GM18519 (cell line): ENCODE results near the gene PTH2R.
"Not testable (repeated sequence)": the region's sequence is repeated elsewhere in the genome, so short reads cannot be mapped to it uniquely, and the experiment has no call there.

Source experiments
- ATAC-seq: cut with Tn5 transposase; IDR thresholded peaks from one replicate; pipeline ENCODE4 v1.9.1; 2021; ENCODE audit warnings: mild to moderate bottlenecking, moderate library complexity; ENCODE audit not compliant: unreplicated experiment, low FRiP score

Gene PTH2R, protein sequence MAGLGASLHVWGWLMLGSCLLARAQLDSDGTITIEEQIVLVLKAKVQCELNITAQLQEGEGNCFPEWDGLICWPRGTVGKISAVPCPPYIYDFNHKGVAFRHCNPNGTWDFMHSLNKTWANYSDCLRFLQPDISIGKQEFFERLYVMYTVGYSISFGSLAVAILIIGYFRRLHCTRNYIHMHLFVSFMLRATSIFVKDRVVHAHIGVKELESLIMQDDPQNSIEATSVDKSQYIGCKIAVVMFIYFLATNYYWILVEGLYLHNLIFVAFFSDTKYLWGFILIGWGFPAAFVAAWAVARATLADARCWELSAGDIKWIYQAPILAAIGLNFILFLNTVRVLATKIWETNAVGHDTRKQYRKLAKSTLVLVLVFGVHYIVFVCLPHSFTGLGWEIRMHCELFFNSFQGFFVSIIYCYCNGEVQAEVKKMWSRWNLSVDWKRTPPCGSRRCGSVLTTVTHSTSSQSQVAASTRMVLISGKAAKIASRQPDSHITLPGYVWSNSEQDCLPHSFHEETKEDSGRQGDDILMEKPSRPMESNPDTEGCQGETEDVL

GRCh38 chr2:208406474-208407451 lies at the start of gene PTH2R:
Gene PTH2R (plus strand): TSS chr2:208406792. CDS start chr2:208407044, 252 bp downstream.
- ATAC-seq, result no peak

DNA sequence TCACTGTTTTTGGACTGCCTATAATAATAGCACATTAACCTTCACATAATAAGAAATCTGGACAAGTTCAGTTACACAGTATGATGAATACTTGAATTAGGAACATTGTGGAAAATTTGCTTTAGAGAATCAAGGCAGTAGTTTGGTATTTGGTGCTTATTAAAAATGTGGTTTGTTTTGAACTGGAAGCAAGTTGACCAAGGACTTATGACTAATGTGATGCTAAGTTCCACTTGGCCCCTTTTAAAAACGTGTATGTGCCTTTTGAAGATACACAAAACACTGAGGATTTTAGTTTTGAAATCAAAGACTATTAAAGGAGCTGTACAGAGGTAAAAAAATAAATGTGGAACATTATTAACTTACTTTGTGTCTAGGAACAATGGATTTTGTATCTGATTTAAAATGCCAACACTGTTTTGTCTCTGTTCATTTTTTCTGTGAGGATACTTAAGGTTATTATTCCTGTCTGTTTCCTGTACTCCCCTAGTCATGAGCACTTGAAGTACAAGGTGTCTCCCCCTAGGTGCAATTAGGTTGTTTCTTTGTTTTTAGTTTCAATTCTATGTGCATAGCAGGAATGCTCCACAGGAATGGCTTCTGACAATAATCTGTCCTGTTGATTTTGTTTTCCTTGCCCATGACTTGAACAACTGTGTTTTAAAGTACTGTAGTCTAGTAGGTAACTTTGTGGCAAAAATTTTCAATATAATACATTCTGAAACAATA lies 49.6 kb upstream of the PTH2R start:
- ATAC-seq, result no peak

DNA sequence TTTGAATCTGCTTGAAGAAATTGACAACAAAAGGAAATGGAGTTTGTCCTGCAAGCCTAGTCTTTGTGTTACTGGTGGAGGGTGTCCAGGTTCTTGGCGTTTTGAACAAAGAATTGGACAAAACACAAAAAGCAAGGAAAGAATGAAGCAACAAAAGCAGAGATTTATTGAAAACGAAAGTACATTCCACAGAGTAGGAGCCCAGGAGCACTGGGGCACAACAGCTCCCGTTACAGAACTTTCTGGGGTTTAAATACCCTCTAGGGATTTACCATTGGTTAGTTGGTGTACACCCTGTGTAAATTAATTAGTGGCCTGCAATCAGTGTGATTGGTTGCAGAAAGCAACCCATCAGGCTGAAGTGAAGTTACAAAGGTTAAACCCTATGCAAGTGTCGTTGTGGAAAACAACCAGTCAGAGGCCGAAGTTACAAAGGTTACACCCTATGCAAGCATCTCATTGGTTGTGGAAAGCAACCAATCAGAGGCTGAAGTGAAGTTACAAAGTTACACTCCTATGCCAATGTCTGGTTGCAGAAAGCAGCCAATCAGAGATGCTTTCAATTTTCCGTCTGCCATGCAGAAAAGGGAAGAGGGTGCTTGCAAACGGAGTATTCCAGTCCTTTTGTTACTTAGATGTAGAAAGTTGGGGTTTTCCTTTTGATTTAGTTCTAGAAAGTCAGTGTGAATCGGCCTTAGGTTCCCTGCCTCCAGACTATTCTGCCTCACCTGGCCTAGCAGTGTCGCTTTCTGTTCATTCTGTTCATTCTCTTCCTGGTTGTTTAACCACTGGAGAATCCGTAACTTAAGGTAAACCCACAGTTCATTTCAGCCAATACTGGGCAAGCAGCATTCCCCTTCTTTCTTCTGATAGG lies 47.6 kb upstream of the PTH2R start:
- no peak for ATAC-seq

- no peak for ATAC-seq
These were observed 47.0 kb upstream of the PTH2R start for GRCh38 chr2:208359632-208359986.

GRCh38 chr2:208360259-208361076 lies 46.1 kb upstream of the PTH2R start:
- no peak for ATAC-seq

DNA sequence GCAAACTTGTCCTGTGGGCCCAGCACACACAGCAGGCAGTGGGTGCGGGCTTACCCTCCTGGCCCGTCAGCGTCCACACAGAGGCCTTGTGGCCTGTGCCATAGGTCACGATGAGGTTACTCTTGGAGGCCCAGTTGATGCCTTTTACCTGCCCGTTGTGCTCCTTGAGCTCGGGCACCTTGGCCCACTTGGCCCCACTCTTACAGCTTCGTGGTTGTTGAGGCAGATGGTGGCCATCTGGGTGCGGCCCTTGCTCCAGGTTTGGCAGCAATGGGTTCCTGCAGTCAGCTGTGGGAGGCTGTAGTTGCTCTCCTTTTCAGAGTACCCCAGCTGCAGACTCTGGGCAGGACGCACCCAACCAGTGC lies 45.5 kb upstream of the PTH2R start:
- ATAC-seq, result no peak

GRCh38 chr2:208363485-208363884 lies 43.1 kb upstream of the PTH2R start:
- peak; percentile 57 for ATAC-seq

- ATAC-seq, result peak; percentile 43
These were observed 40.1 kb upstream of the PTH2R start for GRCh38 chr2:208366215-208367127.

GRCh38 chr2:208369091-208369490 lies 37.5 kb upstream of the PTH2R start:
- ATAC-seq, result no peak

DNA sequence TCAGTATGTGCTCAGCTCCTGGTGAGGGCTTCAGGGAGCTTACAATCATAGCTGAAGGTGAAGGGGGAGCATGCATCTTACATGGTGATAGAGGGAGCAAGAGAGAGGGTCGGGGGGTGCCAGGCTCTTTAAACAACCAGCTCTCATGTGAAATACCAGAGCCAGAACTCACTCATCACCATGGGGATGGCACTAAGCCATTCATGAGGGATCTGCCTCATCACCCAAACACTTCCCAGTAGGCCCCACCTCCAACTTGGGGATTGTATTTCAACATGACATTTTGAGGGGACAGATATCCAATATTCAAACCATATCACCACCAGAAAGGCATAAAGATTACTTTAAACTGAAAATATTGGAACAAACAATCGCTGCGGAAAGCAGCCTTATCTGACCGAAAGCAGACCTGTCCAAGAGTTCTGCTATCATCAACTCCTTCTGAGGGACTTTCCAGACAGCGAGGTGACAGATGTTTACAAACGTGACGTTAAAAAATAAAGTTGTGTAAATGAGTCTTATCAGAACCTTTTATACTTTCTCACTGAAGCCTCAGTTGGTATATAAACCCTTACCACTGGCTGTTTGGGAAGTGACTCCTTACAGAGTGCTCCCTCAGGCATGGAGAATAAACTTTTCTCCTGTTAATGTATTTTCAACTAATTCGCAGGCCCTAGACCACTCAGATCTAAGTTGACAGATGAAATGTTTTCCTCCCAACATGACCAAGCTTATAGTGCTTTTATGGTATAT lies 35.5 kb upstream of the PTH2R start:
- ATAC-seq, result no peak

- ATAC-seq, result no peak
These were observed 35.0 kb upstream of the PTH2R start for GRCh38 chr2:208371634-208371935.

DNA sequence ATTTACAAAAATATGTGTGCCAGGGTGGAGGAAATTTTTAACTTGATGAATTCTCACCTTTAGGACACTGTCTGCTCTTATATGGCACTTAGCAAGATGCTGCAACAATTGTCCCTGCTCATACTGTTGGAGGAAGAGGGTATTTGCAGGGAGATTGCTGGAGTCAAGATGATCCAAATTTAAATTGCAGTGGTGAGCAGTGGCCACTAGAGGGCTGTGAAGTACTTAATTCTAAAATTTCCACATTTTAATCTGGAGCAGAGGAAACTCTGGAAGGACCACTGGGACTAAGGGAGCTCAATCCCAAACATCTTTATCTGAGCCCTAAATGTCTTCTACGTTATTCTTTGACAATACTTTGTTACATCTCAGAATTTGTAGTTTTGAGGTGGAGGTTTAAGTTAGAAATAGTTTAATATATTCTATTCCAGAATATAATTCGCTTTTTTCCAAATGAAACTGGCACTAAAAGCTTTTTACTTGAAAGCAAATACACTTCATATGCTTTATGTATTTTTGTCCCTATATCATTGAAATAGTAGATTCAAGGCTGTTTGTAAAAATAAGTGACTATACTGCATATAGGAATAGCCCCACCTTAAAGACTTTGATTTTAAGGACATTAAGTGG lies 33.0 kb upstream of the PTH2R start:
- ATAC-seq, result no peak

DNA sequence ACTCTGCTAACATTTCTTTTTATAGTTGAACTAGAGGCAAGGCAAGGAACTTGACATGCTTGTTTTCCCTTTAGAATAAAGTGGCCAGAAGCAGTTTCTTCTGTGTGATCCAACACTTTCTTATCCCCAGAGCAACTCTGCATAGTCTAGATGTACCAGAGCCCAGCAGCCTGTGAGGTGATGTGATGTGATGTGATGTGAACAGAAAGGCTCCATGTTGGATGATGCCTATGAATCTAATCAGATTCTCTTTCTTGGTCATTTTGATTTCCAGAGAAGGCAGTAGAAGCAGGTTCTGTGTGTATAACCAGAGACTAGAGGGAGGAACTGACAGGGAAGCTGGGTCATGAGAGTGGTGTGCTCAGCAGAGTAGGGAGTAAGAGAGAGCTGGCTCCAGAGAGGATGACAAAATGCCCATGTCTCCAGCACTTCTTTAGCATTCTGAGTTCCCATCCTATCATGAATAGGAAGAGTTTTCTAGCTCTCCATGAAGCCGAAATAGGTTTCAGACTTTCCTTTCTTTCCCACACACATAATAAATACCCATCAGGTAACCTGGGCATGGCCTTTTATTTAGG lies 31.0 kb upstream of the PTH2R start:
- ATAC-seq, result no peak

- not testable (repeated sequence) for ATAC-seq
These were observed 29.2 kb upstream of the PTH2R start for GRCh38 chr2:208377344-208377860.

- ATAC-seq, result no peak
These were observed 27.4 kb upstream of the PTH2R start for GRCh38 chr2:208379192-208379591.

DNA sequence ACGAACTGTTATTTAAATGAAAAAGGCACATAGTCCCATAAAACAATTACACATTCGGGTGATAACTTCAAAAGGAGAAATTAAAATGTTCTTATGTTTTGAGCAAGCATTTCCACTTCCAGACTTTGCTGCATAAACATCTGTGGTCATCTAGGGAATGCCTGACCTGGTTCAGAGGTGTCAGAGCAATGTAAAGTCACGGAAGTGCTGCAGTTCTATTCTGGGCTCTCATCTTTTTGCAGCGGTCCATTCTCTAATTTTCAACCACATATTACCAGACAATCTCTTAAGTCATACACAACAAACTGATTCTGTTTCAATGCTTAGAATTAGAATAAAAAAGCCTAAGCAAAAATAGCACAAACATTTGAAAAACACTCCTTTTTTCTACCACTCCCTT lies 22.0 kb upstream of the PTH2R start:
- ATAC-seq, result no peak
